HG02763 (cell line): Measurements from ENCODE around the gene SMAD3.
"Not testable (repeated sequence)": the region's sequence is repeated elsewhere in the genome, so short reads cannot be mapped to it uniquely, and the experiment has no call there.

Experiments used
- ATAC-seq: cut with Tn5 transposase; IDR thresholded peaks from one replicate; pipeline ENCODE4 v1.9.1; 2021; ENCODE audit warnings: mild to moderate bottlenecking, moderate library complexity; ENCODE audit not compliant: unreplicated experiment

The SMAD3 gene

GRCh38 chr15:67107014-67107812 is 41.8 kb downstream of the SMAD3 start:
- no peak for ATAC-seq

DNA sequence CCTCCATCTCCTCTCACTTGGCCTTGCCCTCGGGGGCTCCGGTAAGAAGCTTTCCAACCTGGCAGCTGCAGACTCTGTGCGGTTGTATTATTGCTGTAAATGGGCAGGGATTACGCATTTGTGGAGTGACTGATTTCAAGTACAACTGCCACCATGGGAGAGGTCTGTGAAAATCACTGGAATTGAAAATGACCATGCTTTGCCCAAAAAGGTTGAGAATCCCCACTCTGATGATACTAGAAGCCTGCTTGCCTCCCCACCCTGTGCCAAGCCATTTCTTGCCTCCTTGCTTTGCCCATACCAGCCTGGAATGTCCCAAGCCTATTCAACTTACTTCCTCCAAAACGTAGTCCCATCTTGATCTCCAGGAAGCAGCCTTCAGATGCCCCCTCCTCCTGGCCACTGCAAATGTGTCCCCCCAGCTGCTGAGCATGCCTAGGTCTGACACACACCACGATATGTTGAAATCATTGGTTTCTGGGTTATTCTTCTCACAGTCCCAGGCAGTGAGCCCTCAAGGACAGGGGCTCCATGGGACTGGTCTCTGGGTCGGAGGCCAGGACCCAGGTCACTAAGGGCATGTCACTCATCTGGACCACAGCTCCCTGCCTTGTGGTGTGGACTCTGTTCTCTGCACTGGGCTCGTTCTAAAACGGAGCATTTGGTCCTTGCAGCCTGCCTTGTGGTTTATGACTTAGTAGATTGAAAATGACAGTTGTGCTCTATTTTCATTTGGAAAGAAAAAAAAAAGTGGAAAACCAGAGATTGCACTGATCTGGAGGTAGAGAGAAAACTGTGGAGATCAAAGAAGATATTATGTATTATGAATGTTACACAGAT is 42.9 kb downstream of the SMAD3 start:
- no peak for ATAC-seq

- ATAC-seq = no peak
These were observed 44.0 kb downstream of the SMAD3 start for GRCh38 chr15:67109141-67110034.

- peak; percentile 62 for ATAC-seq
These were observed 45.0 kb downstream of the SMAD3 start for GRCh38 chr15:67110361-67110781.

DNA sequence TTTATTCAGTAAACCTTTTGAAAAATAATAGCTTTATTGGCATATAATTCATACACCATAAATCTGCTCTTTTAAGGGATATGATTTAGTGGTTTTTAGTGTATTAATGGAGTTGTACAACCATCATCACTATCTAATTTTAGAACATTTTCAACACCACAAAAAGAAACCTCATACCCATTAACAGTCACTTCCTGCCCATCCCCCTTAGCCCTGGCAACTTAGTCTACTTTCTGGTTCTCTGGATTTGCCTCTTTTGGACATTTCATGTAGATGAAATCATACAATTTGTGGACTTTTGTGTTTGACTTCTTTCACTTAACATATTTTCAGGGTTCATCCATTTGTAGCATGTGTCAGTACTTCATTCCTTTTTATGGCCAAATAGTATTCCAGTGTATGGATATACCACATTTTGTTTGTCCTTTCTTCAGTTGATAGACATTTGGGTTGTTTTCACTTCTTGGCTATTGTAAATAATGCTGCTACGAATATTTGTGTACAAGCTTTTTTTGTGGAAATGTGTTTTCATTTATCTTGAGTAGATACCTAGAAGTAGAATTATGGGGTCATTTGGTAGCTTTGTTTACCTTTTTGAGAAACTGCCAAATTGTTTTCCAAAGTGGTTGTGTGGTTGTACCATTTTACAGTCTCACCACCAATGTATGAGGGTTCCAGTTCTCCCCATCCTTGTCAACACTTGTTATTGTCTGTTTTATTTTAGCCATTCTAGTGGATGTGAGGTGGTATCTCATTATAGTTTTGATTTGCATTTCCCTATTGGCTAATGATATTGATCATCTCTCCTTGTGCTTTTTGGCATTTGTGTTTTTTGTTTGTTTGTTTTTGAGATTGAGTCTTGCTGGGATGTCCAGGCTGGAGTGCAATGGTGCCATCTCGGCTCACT is 45.8 kb downstream of the SMAD3 start:
- no peak for ATAC-seq

DNA sequence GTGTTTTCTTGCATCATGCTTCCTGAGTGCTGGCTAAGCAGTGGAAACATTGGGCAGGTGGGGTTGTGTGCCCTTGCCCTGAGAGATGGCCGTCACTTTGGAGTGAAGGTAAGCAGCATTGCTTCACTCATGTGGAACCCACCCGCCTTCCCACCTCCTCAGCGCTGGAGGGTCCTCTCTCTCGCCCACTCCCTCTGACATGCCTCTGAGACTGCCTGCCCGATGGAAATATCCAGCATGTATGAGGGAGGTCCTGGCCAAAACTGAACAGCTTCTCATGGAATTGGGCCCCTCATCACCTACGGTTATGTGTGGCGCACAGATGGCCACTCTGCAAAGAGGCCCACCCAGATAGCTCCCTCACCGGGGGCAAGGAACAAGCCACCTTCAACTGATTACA is 48.6 kb downstream of the SMAD3 start:
- ATAC-seq = no peak

- no peak for ATAC-seq
These were observed 49.6 kb downstream of the SMAD3 start for GRCh38 chr15:67114846-67115585.

- ATAC-seq = no peak
These were observed 50.2 kb downstream of the SMAD3 start for GRCh38 chr15:67115586-67115969.

- ATAC-seq = no peak
These were observed 51.3 kb downstream of the SMAD3 start for GRCh38 chr15:67116742-67117141.

GRCh38 chr15:67117370-67117769 is 52.0 kb downstream of the SMAD3 start:
- no peak for ATAC-seq

DNA sequence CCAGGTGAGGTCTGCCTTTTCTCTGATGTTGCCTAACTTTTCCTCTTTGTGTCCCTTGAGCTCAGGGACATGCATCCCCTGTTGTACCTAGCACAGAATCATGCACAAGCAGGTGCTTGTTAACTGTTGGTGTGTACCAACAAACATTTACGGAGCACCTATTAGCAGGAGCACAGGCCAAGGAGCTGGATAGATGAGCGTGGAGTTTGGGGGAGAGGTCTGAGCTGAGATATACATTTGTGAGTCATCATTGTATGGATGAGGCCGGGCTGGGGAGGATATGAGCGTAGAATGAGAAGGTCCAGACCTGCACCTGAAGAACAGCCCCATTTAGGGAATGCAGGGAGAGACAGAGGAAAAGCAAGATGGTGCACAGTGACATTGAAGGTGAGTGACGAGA is 53.4 kb downstream of the SMAD3 start:
- no peak for ATAC-seq

- ATAC-seq = no peak
These were observed 53.9 kb downstream of the SMAD3 start for GRCh38 chr15:67119238-67119846.

- ATAC-seq = no peak
These were observed 54.8 kb downstream of the SMAD3 start for GRCh38 chr15:67120009-67120838.

GRCh38 chr15:67120839-67121643 is 55.6 kb downstream of the SMAD3 start:
- peak; percentile 71 for ATAC-seq

DNA sequence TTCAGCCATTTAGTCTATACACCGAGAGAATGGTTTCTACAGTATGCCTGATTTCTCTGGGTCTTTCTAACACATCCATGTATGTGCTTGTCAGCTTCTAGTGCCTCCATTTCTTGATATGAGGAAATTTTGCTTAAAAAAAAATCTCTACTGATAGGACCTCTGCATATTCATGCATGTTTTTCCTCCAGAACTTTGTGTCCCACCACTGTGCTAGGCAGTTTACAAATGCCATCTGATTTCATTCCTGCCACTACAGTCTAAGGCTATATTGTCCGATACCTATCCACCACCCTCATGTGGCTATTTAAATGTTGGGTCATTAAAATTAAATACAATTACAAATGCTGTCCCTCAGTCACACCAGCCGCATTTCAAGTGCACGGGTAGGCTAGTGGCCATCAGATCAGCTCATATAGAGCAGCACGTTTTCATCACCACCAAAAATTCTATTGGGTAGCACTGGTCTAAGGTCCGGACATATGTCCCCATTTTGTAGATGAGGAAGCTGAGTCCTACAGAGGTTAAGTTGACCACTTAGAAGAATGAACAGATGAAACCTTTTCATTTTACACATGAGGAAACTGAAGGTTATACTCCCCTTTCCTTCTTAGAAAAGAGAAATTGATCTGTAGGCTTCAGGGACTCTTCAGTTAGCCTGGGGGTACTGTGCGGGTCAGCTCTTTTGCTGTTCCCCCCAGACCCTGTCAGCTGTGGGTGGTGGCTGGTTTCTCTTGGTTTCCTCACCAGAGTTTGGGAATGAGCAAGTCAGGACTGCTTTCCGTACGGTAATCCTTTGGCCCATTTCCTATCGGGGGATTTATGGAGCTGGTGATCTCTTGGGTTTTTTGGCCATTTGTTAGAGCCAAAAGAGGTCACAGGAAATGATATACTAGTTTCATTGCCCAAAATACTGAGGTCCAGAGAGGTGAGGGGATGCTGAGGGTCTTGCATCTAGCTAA is 56.5 kb downstream of the SMAD3 start:
- no peak for ATAC-seq

DNA sequence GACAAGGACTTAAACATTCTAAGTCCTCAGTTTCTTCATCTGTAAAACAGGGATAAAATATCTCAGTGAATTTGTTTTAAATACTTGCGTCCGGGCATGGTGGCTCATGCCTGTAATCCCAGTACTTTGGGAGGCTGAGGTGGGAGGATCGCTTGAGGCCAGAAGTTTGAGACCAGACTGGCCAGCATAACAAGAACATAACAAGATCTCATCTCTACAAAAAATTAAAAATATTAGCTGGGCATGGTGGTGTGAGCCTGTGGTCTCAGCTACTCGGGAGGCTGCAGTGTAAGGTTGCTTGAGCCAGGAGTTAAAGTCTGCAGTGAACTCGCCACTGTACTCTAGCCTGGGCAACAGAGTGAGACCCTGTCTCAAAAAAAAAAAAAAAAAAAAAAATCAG is 57.4 kb downstream of the SMAD3 start:
- not testable (repeated sequence) for ATAC-seq
